Measurements from ENCODE around the gene NTMT1. TPM values are rescaled to one million over a fixed set of nuclear protein-coding genes. Genes with fewer than 3 reads are reported as not detected.

The NTMT1 gene
- total and polyA plus RNA-seq, 12 donors, result 54.0 to 123 (median 61.9) TPM

GRCh38 chr9:129602598-129603415 lies 23.2 kb upstream of the NTMT1 start:
- H3K4me1 ChIP-seq, result peaks cover 11 to 35% (median 18%) of the 10 kb centered on the region in 9 donors
- ATAC-seq (no peak), DNase-seq (no peak)
- H3K27me3 ChIP-seq, result peaks cover 0 to 9% (median 3%) of the 10 kb centered on the region in 7 donors
- 60 to 61% methylated on average over 10 of the region's 10 CpGs for WGBS, 2 donors
- intact Hi-C loops (cut with DNase I), result loop anchor here in 4 of 10 donors (10.0 kb wide), 5 partner anchors 98 to 428 kb away; partner anchors contain the start of gene IER5L (in 1 of the 4)
- H3K4me3 ChIP-seq, result no peak overlapping the region
- peak overlapping the region in 1 of 10 donors; percentile 14 for H3K27ac ChIP-seq
- TF ChIP-seq, protein P1, sequence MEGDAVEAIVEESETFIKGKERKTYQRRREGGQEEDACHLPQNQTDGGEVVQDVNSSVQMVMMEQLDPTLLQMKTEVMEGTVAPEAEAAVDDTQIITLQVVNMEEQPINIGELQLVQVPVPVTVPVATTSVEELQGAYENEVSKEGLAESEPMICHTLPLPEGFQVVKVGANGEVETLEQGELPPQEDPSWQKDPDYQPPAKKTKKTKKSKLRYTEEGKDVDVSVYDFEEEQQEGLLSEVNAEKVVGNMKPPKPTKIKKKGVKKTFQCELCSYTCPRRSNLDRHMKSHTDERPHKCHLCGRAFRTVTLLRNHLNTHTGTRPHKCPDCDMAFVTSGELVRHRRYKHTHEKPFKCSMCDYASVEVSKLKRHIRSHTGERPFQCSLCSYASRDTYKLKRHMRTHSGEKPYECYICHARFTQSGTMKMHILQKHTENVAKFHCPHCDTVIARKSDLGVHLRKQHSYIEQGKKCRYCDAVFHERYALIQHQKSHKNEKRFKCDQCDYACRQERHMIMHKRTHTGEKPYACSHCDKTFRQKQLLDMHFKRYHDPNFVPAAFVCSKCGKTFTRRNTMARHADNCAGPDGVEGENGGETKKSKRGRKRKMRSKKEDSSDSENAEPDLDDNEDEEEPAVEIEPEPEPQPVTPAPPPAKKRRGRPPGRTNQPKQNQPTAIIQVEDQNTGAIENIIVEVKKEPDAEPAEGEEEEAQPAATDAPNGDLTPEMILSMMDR (IDR thresholded peaks at IDR 0.05), result no peak
- H3K36me3 ChIP-seq, result no peaks in the 10 kb centered on the region
- H3K9me3 ChIP-seq, result no peaks in the 10 kb centered on the region

- TF ChIP-seq, protein P1 (IDR thresholded peaks at IDR 0.05), result no peak
- WGBS, 2 donors, result 84 to 87% methylated on average over 12 of the region's 12 CpGs
- H3K36me3 ChIP-seq, result no peaks in the 10 kb centered on the region
- H3K4me3 ChIP-seq, result no peak overlapping the region
- H3K27me3 ChIP-seq, result no peaks in the 10 kb centered on the region
- intact Hi-C loops (cut with DNase I), result loop anchor here in 4 of 10 donors (10.0 kb wide), 5 partner anchors 99 to 429 kb away; partner anchors contain the start of gene IER5L (in 1 of the 4)
- no peaks in the 10 kb centered on the region for H3K9me3 ChIP-seq
- H3K4me1 ChIP-seq, result peaks cover 19 to 44% (median 29%) of the 10 kb centered on the region in 9 donors
- no peak overlapping the region for H3K27ac ChIP-seq
- no peak for ATAC-seq
- DNase-seq, result no peak
These were observed 21.8 kb upstream of the NTMT1 start for GRCh38 chr9:129604056-129604765.

DNA sequence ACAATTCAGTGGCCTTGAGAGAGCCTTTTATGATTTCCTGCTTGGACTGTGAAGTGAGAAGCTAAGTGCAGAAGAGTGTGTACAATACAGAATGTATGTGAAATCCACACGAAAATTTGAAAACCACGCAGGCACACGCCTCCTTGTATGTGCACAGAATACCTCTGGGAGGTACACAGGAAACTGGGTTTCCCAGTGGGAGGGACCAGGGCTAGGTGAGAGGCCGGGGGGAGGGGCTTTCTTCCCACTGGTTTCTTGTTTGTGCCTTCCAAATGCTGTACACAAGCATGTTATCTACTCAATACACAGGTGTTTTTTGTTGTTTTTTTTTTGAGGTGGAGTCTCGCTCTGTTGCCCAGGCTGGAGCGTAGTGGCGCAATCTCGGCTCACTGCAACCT lies 21.2 kb upstream of the NTMT1 start:
- no peak overlapping the region for H3K27ac ChIP-seq
- WGBS, 2 donors, result 72 to 76% methylated on average over 8 of the region's 8 CpGs
- TF ChIP-seq, protein P1 (IDR thresholded peaks at IDR 0.05), result no peak
- H3K4me3 ChIP-seq, result no peak overlapping the region
- H3K9me3 ChIP-seq, result no peaks in the 10 kb centered on the region
- no peaks in the 10 kb centered on the region for H3K27me3 ChIP-seq
- no peak for ATAC-seq
- H3K4me1 ChIP-seq, result peaks cover 24 to 49% (median 35%) of the 10 kb centered on the region in 9 donors
- no peak for DNase-seq
- no peaks in the 10 kb centered on the region for H3K36me3 ChIP-seq
- intact Hi-C loops (cut with DNase I), result loop anchor here in 8 of 10 donors (5.0 to 10.0 kb wide), 9 partner anchors 52 to 430 kb away; partner anchors contain the start of gene IER5L (in 1 of the 8)
